Heart left ventricle (tissue), 13 donors: Measurements from ENCODE around the gene ABCA10.

Experiments used
- POLR2A ChIP-seq, 2 donors: fragments of 450-650 bp; IDR thresholded peaks; one replicate each; pipeline ENCODE4 v1.6.1; 2017; ENCODE audit warnings: antibody characterized with exemption in 2 of 2, mild to moderate bottlenecking in 2 of 2, moderate library complexity in 2 of 2
- TF ChIP-seq, protein P1 (sequence below), 12 donors: fragments of 200-600 bp; sonication (generic) in 4 of 12; IDR thresholded peaks; one replicate each; pipeline versions ENCODE4 v1.5.0 to v1.8.0; 2018 to 2022; ENCODE audit warnings: antibody characterized with exemption in 12 of 12, mild to moderate bottlenecking in 5 of 12
- donor health status: ischemic (EF 13 %, LVEDD 7.1; RV severe dilation, severe dysfunction).
- donor health status: DM: no; HTN: yes; CAD: no.
- donor health status: DM: no; HTN: no; CAD: no.
- donor health status: ischemic (EF 25% LVEDD 6.9; RV normal size, moderate dysfunction).
- donor health status: ischemic (EF 25% LVEDD 5.7; RV mildly dilated, moderate dysfunction).
- donor health status: ischemic (EF 35%, LVEDD 5.7; RV mildly dilated, moderate dysfunction).
- donor health status: nonischemic (EF 11% LVEDD 7.7; RV severe dilation, severe dysfunction).
- donor health status: DM: yes; HTN: yes; CAD: no.
- donor health status: PGD.
- donor health status: ischemic (EF 29% LVEDD 5.4; RV normal size, mild dysfunction).
- donor health status: nonischemic (EF 23%, LVEDD 6.1; RV moderate dilation, normal function).

DNA sequence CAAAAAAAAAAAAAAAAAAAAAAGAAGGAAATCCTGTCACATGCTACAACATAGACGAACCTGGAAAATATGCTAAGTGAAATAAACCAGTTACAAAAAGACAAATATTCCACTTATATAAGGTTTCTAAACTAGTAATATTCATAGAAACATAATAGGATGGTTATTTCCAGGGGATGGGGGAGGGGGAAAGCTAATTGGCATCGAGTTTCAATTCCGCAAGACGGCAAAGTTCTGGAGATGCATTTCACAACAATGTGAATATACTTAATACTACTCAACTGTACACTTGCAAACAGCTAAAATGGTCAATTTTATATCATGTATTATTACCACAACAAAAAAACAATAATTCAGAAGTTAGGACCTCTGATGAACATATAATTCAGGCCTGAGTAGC is 130.0 kb downstream of the ABCA10 start:
- TF ChIP-seq, protein P1, sequence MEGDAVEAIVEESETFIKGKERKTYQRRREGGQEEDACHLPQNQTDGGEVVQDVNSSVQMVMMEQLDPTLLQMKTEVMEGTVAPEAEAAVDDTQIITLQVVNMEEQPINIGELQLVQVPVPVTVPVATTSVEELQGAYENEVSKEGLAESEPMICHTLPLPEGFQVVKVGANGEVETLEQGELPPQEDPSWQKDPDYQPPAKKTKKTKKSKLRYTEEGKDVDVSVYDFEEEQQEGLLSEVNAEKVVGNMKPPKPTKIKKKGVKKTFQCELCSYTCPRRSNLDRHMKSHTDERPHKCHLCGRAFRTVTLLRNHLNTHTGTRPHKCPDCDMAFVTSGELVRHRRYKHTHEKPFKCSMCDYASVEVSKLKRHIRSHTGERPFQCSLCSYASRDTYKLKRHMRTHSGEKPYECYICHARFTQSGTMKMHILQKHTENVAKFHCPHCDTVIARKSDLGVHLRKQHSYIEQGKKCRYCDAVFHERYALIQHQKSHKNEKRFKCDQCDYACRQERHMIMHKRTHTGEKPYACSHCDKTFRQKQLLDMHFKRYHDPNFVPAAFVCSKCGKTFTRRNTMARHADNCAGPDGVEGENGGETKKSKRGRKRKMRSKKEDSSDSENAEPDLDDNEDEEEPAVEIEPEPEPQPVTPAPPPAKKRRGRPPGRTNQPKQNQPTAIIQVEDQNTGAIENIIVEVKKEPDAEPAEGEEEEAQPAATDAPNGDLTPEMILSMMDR (IDR thresholded peaks at IDR 0.05) = no peak
- TF ChIP-seq POLR2A (IDR thresholded peaks at IDR 0.05) = no peak
